IMR-90 (cell line): ENCODE data around the gene KLHL29. TPM values are rescaled to one million over a fixed set of nuclear protein-coding genes. Genes with fewer than 3 reads are reported as not detected.

Source experiments
- ATAC-seq: fragments of 200-7000 bp; cut with Tn5 transposase; 2 replicates; pipeline ENCODE4 v1.9.1; 2020; ENCODE audit warnings: low read depth, mild to moderate bottlenecking, moderate library complexity
- BruUV-seq: library from RNA; stranded (reverse); fragments of 400-500 nt; replicated peaks from 2 replicates; lab custom pipeline; 2021; lab: Mats Ljungman, UMichigan
- CTCF ChIA-PET: fragments of 300-600 bp; formaldehyde crosslinking; extraction: SDS; loops from one replicate; lab custom pipeline; 2021; ENCODE audit warnings: antibody characterized with exemption; lab: Yijun Ruan, JAX
- POLR2A ChIA-PET: fragments of 300-600 bp; sonication (Branson Sonifier 250); formaldehyde crosslinking; loops from one replicate; lab custom pipeline; 2022; ENCODE audit warnings: antibody characterized with exemption; ENCODE audit not compliant: unreplicated experiment; lab: Charles Lee
- DNase-seq: peaks from one replicate; pipeline ENCODE4 v3.0.0; 2013
- H2AFZ ChIP-seq: replicated peaks from 2 replicates; pipeline ENCODE3; 2013; ENCODE audit warnings: low read length, mild to moderate bottlenecking; ENCODE audit not compliant: poor library complexity
- H2AK5ac ChIP-seq: 2 replicates; pipeline ENCODE4 v1.6.1; 2013; ENCODE audit warnings: low read depth, low read length, inconsistent platforms
- H2AK9ac ChIP-seq: replicated peaks from 2 replicates; pipeline ENCODE3; 2013; ENCODE audit warnings: mild to moderate bottlenecking, low read depth, low read length, moderate library complexity; ENCODE audit not compliant: poor library complexity
- H2BK120ac ChIP-seq: 2 replicates; pipeline ENCODE4 v1.6.1; 2013; ENCODE audit warnings: low read depth, low read length, inconsistent platforms
- H2BK15ac ChIP-seq: 3 replicates; pipeline ENCODE4 v1.6.1; 2013; ENCODE audit warnings: low read depth, low read length, inconsistent platforms
- H2BK20ac ChIP-seq: 2 replicates; pipeline ENCODE4 v1.6.1; 2013; ENCODE audit warnings: low read depth, mild to moderate bottlenecking, inconsistent platforms, low read length, moderate library complexity
- H2BK5ac ChIP-seq: 2 replicates; pipeline ENCODE4 v1.6.1; 2013; ENCODE audit warnings: mild to moderate bottlenecking, low read depth, low read length, inconsistent platforms; ENCODE audit not compliant: poor library complexity, severe bottlenecking
- H3K14ac ChIP-seq: replicated peaks from 2 replicates; pipeline ENCODE4 v1.6.1; 2013; ENCODE audit warnings: low read depth, low read length, inconsistent platforms
- H3K18ac ChIP-seq: 2 replicates; pipeline ENCODE4 v1.6.1; 2013; ENCODE audit warnings: low read depth, low read length, control low read depth
- H3K23ac ChIP-seq: 2 replicates; pipeline ENCODE4 v1.6.1; 2013; ENCODE audit warnings: low read depth, low read length, inconsistent platforms
- H3K27ac ChIP-seq: 2 replicates; pipeline ENCODE4 v1.5.1; 2013; ENCODE audit warnings: mild to moderate bottlenecking, control low read depth, low read length; ENCODE audit not compliant: insufficient read depth
- H3K27me3 ChIP-seq: 2 replicates; pipeline ENCODE4 v1.6.1; 2013; ENCODE audit warnings: low read length; ENCODE audit not compliant: control insufficient read depth, insufficient read depth
- H3K36me3 ChIP-seq: 2 replicates; pipeline ENCODE4 v1.6.1; 2013; ENCODE audit warnings: low read length, mixed read lengths; ENCODE audit not compliant: control insufficient read depth, insufficient read depth
- H3K4ac ChIP-seq: 2 replicates; pipeline ENCODE4 v1.6.1; 2013; ENCODE audit warnings: low read depth, low read length, inconsistent platforms
- H3K4me1 ChIP-seq: 2 replicates; pipeline ENCODE4 v1.6.1; 2013; ENCODE audit warnings: low read length, mixed read lengths; ENCODE audit not compliant: control insufficient read depth, insufficient read depth
- H3K4me2 ChIP-seq: 2 replicates; pipeline ENCODE4 v1.6.1; 2013; ENCODE audit warnings: low read depth, mild to moderate bottlenecking, control low read depth, low read length, moderate library complexity
- H3K4me3 ChIP-seq: 2 replicates; pipeline ENCODE4 v1.5.1; 2013; ENCODE audit warnings: low read depth, mild to moderate bottlenecking, control low read depth, low read length, moderate library complexity; ENCODE audit not compliant: insufficient read depth
- H3K56ac ChIP-seq: 2 replicates; pipeline ENCODE4 v1.6.1; 2013; ENCODE audit warnings: low read length, inconsistent platforms; ENCODE audit not compliant: insufficient read depth; ENCODE audit errors: extremely low read depth
- H3K79me1 ChIP-seq, 2 experiments: 2 replicates each; pipeline ENCODE4 v1.6.1; 2013; ENCODE audit warnings: low read length in 2 of 2, inconsistent platforms in 1 of 2, low read depth in 1 of 2
- H3K9ac ChIP-seq: 2 replicates; pipeline ENCODE4 v1.6.1; 2013; ENCODE audit warnings: low read depth, low read length, control low read depth
- H3K9me1 ChIP-seq: 2 replicates; pipeline ENCODE4 v1.6.1; 2013; ENCODE audit warnings: low read length, inconsistent platforms; ENCODE audit not compliant: insufficient read depth
- H3K9me3 ChIP-seq: 2 replicates; pipeline ENCODE4 v1.6.1; 2013; ENCODE audit warnings: low read length; ENCODE audit not compliant: control insufficient read depth, insufficient read depth
- H4K20me1 ChIP-seq: 2 replicates; pipeline ENCODE4 v1.6.1; 2013; ENCODE audit warnings: low read length, inconsistent platforms; ENCODE audit not compliant: insufficient read depth
- H4K5ac ChIP-seq: 2 replicates; pipeline ENCODE4 v1.6.1; 2013; ENCODE audit warnings: mild to moderate bottlenecking, low read depth, low read length, control low read depth
- H4K8ac ChIP-seq, 2 experiments: 2 replicates each; pipeline ENCODE4 v1.6.1; 2013; ENCODE audit warnings: low read depth in 2 of 2, low read length in 2 of 2, control low read depth in 1 of 2, inconsistent platforms in 1 of 2
- H4K91ac ChIP-seq: 2 replicates; pipeline ENCODE4 v1.6.1; 2013; ENCODE audit warnings: low read depth, low read length, inconsistent platforms; ENCODE audit not compliant: insufficient read depth
- BHLHE40 ChIP-seq: fragments of 150-350 bp; IDR thresholded peaks from 2 replicates; pipeline ENCODE4 v1.6.1; 2016; ENCODE audit warnings: mild to moderate bottlenecking, low read depth, low read length
- CEBPB ChIP-seq: IDR thresholded peaks from 2 replicates; pipeline ENCODE4 v1.6.1; 2012; ENCODE audit warnings: low read depth, low read length, improper control_type of control experiment
- CHD1 ChIP-seq: IDR thresholded peaks from 2 replicates; pipeline ENCODE4 v1.6.1; 2012; ENCODE audit warnings: low read depth, low read length, improper control_type of control experiment
- CTCF ChIP-seq: conservative IDR thresholded peaks from 2 replicates; pipeline ENCODE4 v1.5.1; 2012; ENCODE audit warnings: mild to moderate bottlenecking, low read depth, low read length, improper control_type of control experiment
- ELK1 ChIP-seq: fragments of 150-350 bp; IDR thresholded peaks from 2 replicates; pipeline ENCODE4 v1.6.1; 2016; ENCODE audit warnings: low read depth, mild to moderate bottlenecking, low read length, moderate library complexity, borderline replicate concordance
- FOS ChIP-seq: fragments of 150-350 bp; IDR thresholded peaks from 2 replicates; pipeline ENCODE4 v1.6.1; 2016; ENCODE audit warnings: low read depth, low read length
- MAFK ChIP-seq: IDR thresholded peaks from 2 replicates; pipeline ENCODE4 v1.6.1; 2012; ENCODE audit warnings: low read depth, low read length, improper control_type of control experiment
- MAZ ChIP-seq: IDR thresholded peaks from 2 replicates; pipeline ENCODE4 v1.6.1; 2012; ENCODE audit warnings: low read depth, mild to moderate bottlenecking, low read length, improper control_type of control experiment, moderate library complexity, borderline replicate concordance
- MXI1 ChIP-seq: IDR thresholded peaks from 2 replicates; pipeline ENCODE4 v1.6.1; 2012; ENCODE audit warnings: low read depth, mild to moderate bottlenecking, low read length, moderate library complexity, borderline replicate concordance
- NFE2L2 ChIP-seq: fragments of 150-350 bp; IDR thresholded peaks from 2 replicates; pipeline ENCODE4 v1.6.1; 2016; ENCODE audit warnings: low read depth, mild to moderate bottlenecking, low read length
- POLR2A ChIP-seq: IDR thresholded peaks from 2 replicates; pipeline ENCODE4 v1.6.1; 2012; ENCODE audit warnings: mild to moderate bottlenecking, low read depth, low read length
- RAD21 ChIP-seq: IDR thresholded peaks from 2 replicates; pipeline ENCODE4 v1.6.1; 2012; ENCODE audit warnings: low read length, improper control_type of control experiment
- RCOR1 ChIP-seq: IDR thresholded peaks from 2 replicates; pipeline ENCODE4 v1.6.1; 2012; ENCODE audit warnings: mild to moderate bottlenecking, low read length, improper control_type of control experiment; ENCODE audit not compliant: insufficient replicate concordance
- RFX5 ChIP-seq: IDR thresholded peaks from 2 replicates; pipeline ENCODE4 v1.8.0; 2012; ENCODE audit warnings: low read depth, mild to moderate bottlenecking, low read length, moderate library complexity
- SMC3 ChIP-seq: fragments of 150-350 bp; IDR thresholded peaks from 2 replicates; pipeline ENCODE4 v1.6.1; 2016; ENCODE audit warnings: low read depth, mild to moderate bottlenecking, antibody characterized with exemption, low read length, moderate library complexity
- USF2 ChIP-seq: fragments of 150-350 bp; IDR thresholded peaks from 2 replicates; pipeline ENCODE4 v1.6.1; 2017; ENCODE audit warnings: mild to moderate bottlenecking, antibody characterized with exemption, low read length, low read depth
- WGBS, 2 experiments: methylation state at CpG; one replicate each; pipeline versions ENCODE4 v1.1.5 to v1.1.7; 2013; ENCODE audit warnings: missing lambda C conversion rate in 2 of 2; ENCODE audit not compliant: insufficient read length in 1 of 2; ENCODE audit errors: extremely low coverage in 2 of 2; 5-methylcytosine and 5-hydroxymethylcytosine counted together
- dilution Hi-C: fragments of 300-500 bp; cut with HindIII; formaldehyde crosslinking; loops from one replicate; pipeline ENCODE4 v1.14.3; 2018; ENCODE audit warnings: low sequenced_read_pairs; ENCODE audit not compliant: unreplicated experiment
- in situ Hi-C: fragments of 300-500 bp; cut with MboI; formaldehyde crosslinking; loops from 3 replicates; pipeline ENCODE4 v1.14.3; 2019; ENCODE audit warnings: low sequenced_read_pairs, inconsistent platforms, mixed read lengths
- intact Hi-C: fragments of 100-400 bp; cut with micrococcal nuclease; formaldehyde crosslinking; loops from 2 replicates; pipeline ENCODE4 v1.10.0; 2022
- polyA plus RNA-seq, 3 experiments: library from polyadenylated mRNA; depleted of rRNA; stranded (reverse); fragments of >200 nt; gene quantifications; 2 replicates each; pipeline ENCODE4 v1.2.3, GENCODE V29; 2012; ENCODE audit warnings: low replicate concordance in 1 of 3
- total RNA-seq: library from RNA; depleted of rRNA; stranded (reverse); fragments of >200 nt; gene quantifications from 2 replicates; pipeline ENCODE4 v1.2.3, GENCODE V29; 2012

KLHL29 gene
- total and polyA plus RNA-seq, 2 of the 4 experiments (the other 2 are of a cell fraction): 2.0 to 8.0 TPM

- POLR2A ChIA-PET: no interaction called here
Measured at GRCh38 chr2:23410596-23410995, 25.6 kb downstream of the KLHL29 start.

More at GRCh38 chr2:23410596-23410995, 25.6 kb downstream of the KLHL29 start:
- H2BK120ac ChIP-seq: peak overlapping the region; percentile 42; the same call in 1 of the 2 replicates
- H3K27ac ChIP-seq: no peak overlapping the region
- peak overlapping the region; percentile 49 for H3K14ac ChIP-seq
- H2BK20ac ChIP-seq: peak overlapping the region; percentile 81
- no peaks in the 10 kb centered on the region for H3K9me3 ChIP-seq
- CTCF ChIA-PET: no interaction called here
- WGBS, 2 experiments: no CpG with 5 or more reads among the region's 6 CpGs
- peak overlapping the region; percentile 21 for H3K18ac ChIP-seq
- H3K27me3 ChIP-seq: no peaks in the 10 kb centered on the region
- H3K23ac ChIP-seq: peak overlapping the region; percentile 21; the same call in 1 of the 2 replicates
- H3K9me1 ChIP-seq: peaks cover 31% of the 10 kb centered on the region
- H3K4me2 ChIP-seq: no peak overlapping the region
- peaks cover 34% of the 10 kb centered on the region for H3K4me1 ChIP-seq
- peak overlapping the region; percentile 15 to 17; a peak in 3 of 4 replicates for H4K8ac ChIP-seq
- dilution Hi-C loops (no loop called here), in situ Hi-C loops (no loop called here), intact Hi-C loops (no loop called here)
- ATAC-seq (no peak), DNase-seq (peak; percentile 59)
- peak overlapping the region; percentile 32; the same call in 2 of the 3 replicates for H2BK15ac ChIP-seq
- peaks cover 30 to 59% of the 10 kb centered on the region in 2 experiments for H3K79me1 ChIP-seq
- no peak overlapping the region for H4K5ac ChIP-seq
- no peak for TF ChIP-seq RFX5
- TF ChIP-seq NFE2L2: no peak
- no peak for TF ChIP-seq BHLHE40
- TF ChIP-seq USF2: no peak
- TF ChIP-seq ELK1: no peak
- TF ChIP-seq CHD1: no peak
- no peak for TF ChIP-seq FOS
- no peak for TF ChIP-seq MAFK
- TF ChIP-seq MAZ: no peak
- TF ChIP-seq SMC3: no peak
- TF ChIP-seq MXI1: no peak
- TF ChIP-seq CEBPB: no peak
- no peak for TF ChIP-seq CTCF
- TF ChIP-seq POLR2A: no peak
- TF ChIP-seq RCOR1: no peak
- no peak for TF ChIP-seq RAD21
- H3K9ac ChIP-seq: no peak overlapping the region
- H3K4ac ChIP-seq: peak overlapping the region; percentile 84
- BruUV-seq: no TSS peak
- peaks cover 12% of the 10 kb centered on the region for H4K20me1 ChIP-seq
- H3K56ac ChIP-seq: no peak overlapping the region; the same call in 1 of the 2 replicates
- H2BK5ac ChIP-seq: peak overlapping the region; percentile 74
- H4K91ac ChIP-seq: peak overlapping the region; percentile 62
- H3K36me3 ChIP-seq: no peaks in the 10 kb centered on the region
- H2AK5ac ChIP-seq: peak overlapping the region; percentile 79
- H2AK9ac ChIP-seq: no peak overlapping the region
- peak overlapping the region; percentile 14 for H2AFZ ChIP-seq
- H3K4me3 ChIP-seq: no peak overlapping the region
